HEK293T (cell line): ENCODE results near the gene PEX1.

Experiments used
- ARNT ChIP-seq: fragments of 450-650 bp; IDR thresholded peaks from 2 replicates; pipeline ENCODE4 v1.6.1; 2017; ENCODE audit warnings: mild to moderate bottlenecking
- BHLHE40 ChIP-seq: fragments of 450-650 bp; IDR thresholded peaks from 2 replicates; pipeline ENCODE4 v1.6.1; 2016; ENCODE audit warnings: mild to moderate bottlenecking, moderate library complexity, borderline replicate concordance
- CTBP1 ChIP-seq: fragments of 450-650 bp; IDR thresholded peaks from 2 replicates; pipeline ENCODE4 v1.6.1; 2016; ENCODE audit warnings: borderline replicate concordance
- ELF4 ChIP-seq: fragments of 450-650 bp; IDR thresholded peaks from 2 replicates; pipeline ENCODE4 v1.6.1; 2017; ENCODE audit warnings: antibody characterized with exemption
- FOXA1 ChIP-seq: fragments of 450-650 bp; IDR thresholded peaks from 2 replicates; pipeline ENCODE4 v1.6.1; 2016; ENCODE audit warnings: mild to moderate bottlenecking
- FOXK2 ChIP-seq: fragments of 450-650 bp; IDR thresholded peaks from 2 replicates; pipeline ENCODE4 v1.6.1; 2016; ENCODE audit warnings: mild to moderate bottlenecking
- FOXM1 ChIP-seq: fragments of 450-650 bp; IDR thresholded peaks from 2 replicates; pipeline ENCODE4 v1.6.1; 2017; ENCODE audit warnings: mild to moderate bottlenecking, borderline replicate concordance
- HDGF ChIP-seq: fragments of 450-650 bp; IDR thresholded peaks from 2 replicates; pipeline ENCODE4 v1.6.1; 2017; ENCODE audit warnings: antibody characterized with exemption, borderline replicate concordance
- LEF1 ChIP-seq: fragments of 450-650 bp; IDR thresholded peaks from 2 replicates; pipeline ENCODE4 v1.6.1; 2017; ENCODE audit warnings: mild to moderate bottlenecking, borderline replicate concordance
- NFRKB ChIP-seq: fragments of 450-650 bp; IDR thresholded peaks from 2 replicates; pipeline ENCODE4 v1.6.1; 2016; ENCODE audit warnings: mild to moderate bottlenecking, moderate library complexity
- PKNOX1 ChIP-seq: fragments of 450-650 bp; IDR thresholded peaks from 2 replicates; pipeline ENCODE4 v1.6.1; 2016
- SP1 ChIP-seq: fragments of 450-650 bp; IDR thresholded peaks from 2 replicates; pipeline ENCODE4 v1.6.1; 2017
- SUZ12 ChIP-seq: fragments of 450-650 bp; IDR thresholded peaks from 2 replicates; pipeline ENCODE4 v1.6.1; 2016; ENCODE audit warnings: mild to moderate bottlenecking
- TARDBP ChIP-seq: fragments of 450-650 bp; IDR thresholded peaks from 2 replicates; pipeline ENCODE4 v1.6.1; 2016

GRCh38 chr7:92485267-92485892, 42.9 kb downstream of the PEX1 start:
- no peak for TF ChIP-seq NFRKB
- no peak for TF ChIP-seq SP1
- TF ChIP-seq ARNT, result no peak
- TF ChIP-seq TARDBP, result no peak
- no peak for TF ChIP-seq SUZ12
- no peak for TF ChIP-seq FOXK2
- TF ChIP-seq BHLHE40, result no peak
- no peak for TF ChIP-seq LEF1
- no peak for TF ChIP-seq FOXA1
- TF ChIP-seq HDGF, result no peak
- no peak for TF ChIP-seq CTBP1
- no peak for TF ChIP-seq ELF4
- TF ChIP-seq FOXM1, result no peak
- no peak for TF ChIP-seq PKNOX1
